ENCODE measurements around the gene ARHGAP12.

The ARHGAP12 gene

GRCh38 chr10:31756729-31757110 is 171.9 kb downstream of the ARHGAP12 start:
- no peak for FAIRE-seq
- no peak for TF ChIP-seq CTCF (IDR thresholded peaks at IDR 0.05; ENCODE audit: insufficient read depth, missing control alignments)
- DNase-seq (ENCODE audit: insufficient read length, low spot score), result no peak

- no peak for TF ChIP-seq CTCF (IDR thresholded peaks at IDR 0.05; ENCODE audit: insufficient read depth, missing control alignments)
- FAIRE-seq (no peak), DNase-seq (ENCODE audit: insufficient read length, low spot score) (no peak)
Measured at GRCh38 chr10:31756101-31756728, 172.4 kb downstream of the ARHGAP12 start.

Data from D721Med (cell line).